OCI-LY3 (cell line): Measurements from ENCODE around the gene GRM3.

ENCODE experiments used
- H2AFZ ChIP-seq: fragments of 200-600, 300-600 bp; shearing (Covaris generic); 2 replicates; pipeline ENCODE4 v1.6.0; 2014; ENCODE audit warnings: antibody characterized with exemption, low read depth, low read length
- H3K27ac ChIP-seq: fragments of 200-600, 300-600 bp; sonication (generic); 2 replicates; pipeline ENCODE4 v1.5.1; 2014; ENCODE audit warnings: mild to moderate bottlenecking, low read length, moderate library complexity, mixed read lengths
- H3K27me3 ChIP-seq: fragments of 200-600, 300-600 bp; sonication (generic); 2 replicates; pipeline ENCODE4 v1.6.1; 2014; ENCODE audit warnings: low read depth, low read length, mixed read lengths
- H3K36me3 ChIP-seq: fragments of 200-600, 300-600 bp; sonication (generic); replicated peaks from 2 replicates; pipeline ENCODE3; 2014; ENCODE audit warnings: low read depth, low read length, mixed read lengths
- H3K4me1 ChIP-seq: fragments of 300-600, 200-600 bp; sonication (generic); 2 replicates; pipeline ENCODE4 v1.6.1; 2014; ENCODE audit warnings: low read length, mixed read lengths
- H3K4me2 ChIP-seq: fragments of 200-600, 300-600 bp; sonication (generic); 2 replicates; pipeline ENCODE4 v1.6.1; 2014; ENCODE audit warnings: low read length, mixed read lengths
- H3K4me3 ChIP-seq: fragments of 300-600, 200-600 bp; sonication (generic); 2 replicates; pipeline ENCODE4 v1.5.1; 2014; ENCODE audit warnings: antibody characterized with exemption, mild to moderate bottlenecking, low read length, moderate library complexity
- H3K79me2 ChIP-seq: fragments of 300-600, 200-600 bp; shearing (Covaris generic); 2 replicates; pipeline ENCODE4 v1.6.1; 2014; ENCODE audit warnings: mild to moderate bottlenecking, low read length, mixed read lengths
- H3K9ac ChIP-seq: fragments of 300-600, 200-600 bp; shearing (Covaris generic); 2 replicates; pipeline ENCODE4 v1.6.0; 2014; ENCODE audit warnings: mild to moderate bottlenecking, low read length, moderate library complexity
- H3K9me3 ChIP-seq: fragments of 200-600, 300-600 bp; shearing (Covaris generic); 2 replicates; pipeline ENCODE4 v1.6.1; 2014; ENCODE audit warnings: low read length, mixed read lengths; ENCODE audit not compliant: insufficient read depth
- H4K20me1 ChIP-seq: fragments of 200-600, 300-600 bp; sonication (generic); 2 replicates; pipeline ENCODE4 v1.6.1; 2016; ENCODE audit warnings: low read length, mixed read lengths; ENCODE audit not compliant: insufficient read depth
- CTCF ChIP-seq: fragments of 200-600, 300-600 bp; sonication (generic); IDR thresholded peaks from 2 replicates; pipeline ENCODE4 v1.5.1; 2014; ENCODE audit warnings: antibody characterized with exemption, low read length, low read depth
- EZH2phosphoT487 ChIP-seq: fragments of 200-600 bp; shearing (Covaris generic); IDR thresholded peaks from 2 replicates; pipeline ENCODE4 v1.6.1; 2018; ENCODE audit warnings: antibody characterized with exemption, mixed run types, low read depth

The GRM3 gene

DNA sequence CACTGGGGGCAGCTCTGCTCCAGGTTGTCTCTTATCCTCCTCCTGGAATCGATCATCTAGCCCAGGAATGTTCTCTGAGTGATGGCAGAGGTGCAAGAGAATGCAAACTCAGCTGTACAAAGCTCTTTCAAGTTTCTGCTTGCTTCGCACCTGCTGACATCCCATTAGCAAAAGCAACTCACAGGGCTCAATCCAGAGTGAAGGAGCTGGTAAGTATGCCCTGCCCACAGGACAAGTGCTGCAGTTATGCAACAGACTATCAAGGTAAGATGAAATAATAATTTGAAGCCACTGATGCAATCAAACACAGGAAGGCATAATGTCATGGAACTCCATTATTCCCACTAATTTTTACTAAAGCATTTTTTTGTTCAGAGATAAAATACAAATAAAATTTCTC is 122.2 kb downstream of the GRM3 start:
- Histone ChIP-seq H3K9me3 (no peaks in the 10 kb centered on the region), H3K36me3 (no peaks in the 10 kb centered on the region), H3K79me2 (no peaks in the 10 kb centered on the region), H3K4me3 (no peak overlapping the region), H3K4me1 (no peaks in the 10 kb centered on the region), H3K27ac (no peak overlapping the region), H3K9ac (no peak overlapping the region), H2AFZ (no peak overlapping the region), H3K27me3 (no peaks in the 10 kb centered on the region), H3K4me2 (no peak overlapping the region), H4K20me1 (no peaks in the 10 kb centered on the region)
- TF ChIP-seq CTCF: no peak
- TF ChIP-seq EZH2phosphoT487: no peak

DNA sequence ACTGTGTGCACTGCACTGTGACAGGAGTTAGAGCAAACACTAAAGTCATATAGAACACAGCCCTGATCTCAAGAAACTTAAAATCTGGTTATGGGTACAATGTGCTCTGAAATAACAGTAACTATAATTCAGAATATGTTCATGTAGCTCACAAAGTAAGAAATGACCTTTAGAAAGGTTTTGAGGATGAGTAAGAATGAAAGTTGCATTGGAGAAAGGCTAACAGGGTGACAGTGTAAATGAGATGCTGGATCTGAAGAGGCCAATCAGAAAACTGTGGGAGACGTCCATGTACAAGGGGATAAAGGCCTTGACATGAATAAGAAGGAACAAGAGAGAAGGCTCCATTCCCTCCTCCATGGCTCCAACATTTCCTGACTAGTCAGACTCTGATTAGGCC is 124.7 kb downstream of the GRM3 start:
- H3K27ac ChIP-seq: no peak overlapping the region
- no peak overlapping the region for H3K9ac ChIP-seq
- H3K4me2 ChIP-seq: no peak overlapping the region
- H4K20me1 ChIP-seq: no peaks in the 10 kb centered on the region
- H3K9me3 ChIP-seq: no peaks in the 10 kb centered on the region
- H3K36me3 ChIP-seq: no peaks in the 10 kb centered on the region
- no peak overlapping the region for H2AFZ ChIP-seq
- H3K4me1 ChIP-seq: no peaks in the 10 kb centered on the region
- H3K4me3 ChIP-seq: no peak overlapping the region
- no peaks in the 10 kb centered on the region for H3K79me2 ChIP-seq
- H3K27me3 ChIP-seq: no peaks in the 10 kb centered on the region
- TF ChIP-seq CTCF: no peak
- TF ChIP-seq EZH2phosphoT487: no peak

DNA sequence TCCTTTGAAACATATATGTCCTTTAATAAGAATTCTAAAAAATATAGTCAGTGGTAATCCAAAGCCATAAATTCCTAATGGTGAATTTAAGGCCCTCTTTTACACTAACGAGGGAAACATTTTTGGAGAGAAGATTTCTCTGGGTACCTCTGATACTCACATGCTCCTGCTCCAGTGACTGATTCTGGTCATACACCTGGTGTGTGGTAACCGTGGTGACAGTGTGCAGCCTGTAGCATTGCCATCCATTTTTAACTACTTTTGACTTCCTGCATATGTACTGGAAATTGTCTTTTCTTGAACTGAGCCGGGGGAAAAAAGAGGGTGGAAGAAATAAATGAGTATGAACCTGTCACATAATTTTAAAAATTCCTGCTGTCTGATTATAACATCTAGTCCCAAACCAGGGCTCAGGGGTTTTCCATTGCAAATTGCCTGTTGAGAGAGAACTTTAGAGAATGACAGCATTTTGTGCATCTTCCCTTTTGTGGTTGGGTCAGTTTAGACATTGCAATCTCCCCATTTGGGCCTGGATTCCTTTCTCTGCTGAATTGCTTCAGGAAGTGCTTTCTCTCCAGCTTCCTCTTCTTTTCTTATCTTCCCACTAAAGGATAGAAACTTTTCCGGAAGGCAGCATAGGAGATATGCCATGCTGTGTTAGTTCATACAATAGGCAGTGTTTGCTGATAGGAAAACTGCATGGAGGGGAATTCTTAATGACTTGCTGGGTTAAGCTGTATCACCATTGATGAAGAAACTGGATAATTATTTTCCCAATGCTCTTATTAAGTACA is 125.5 kb downstream of the GRM3 start:
- Histone ChIP-seq H3K27ac (no peak overlapping the region), H3K4me1 (no peaks in the 10 kb centered on the region), H3K36me3 (no peaks in the 10 kb centered on the region), H3K79me2 (no peaks in the 10 kb centered on the region), H4K20me1 (no peaks in the 10 kb centered on the region), H3K27me3 (no peaks in the 10 kb centered on the region), H2AFZ (no peak overlapping the region), H3K9me3 (no peaks in the 10 kb centered on the region), H3K9ac (no peak overlapping the region), H3K4me3 (no peak overlapping the region), H3K4me2 (no peak overlapping the region)
- no peak for TF ChIP-seq EZH2phosphoT487
- TF ChIP-seq CTCF: no peak

- Histone ChIP-seq H3K9me3 (no peaks in the 10 kb centered on the region), H3K4me1 (no peaks in the 10 kb centered on the region), H2AFZ (no peak overlapping the region), H4K20me1 (no peaks in the 10 kb centered on the region), H3K9ac (no peak overlapping the region), H3K27me3 (no peaks in the 10 kb centered on the region), H3K4me3 (no peak overlapping the region), H3K79me2 (no peaks in the 10 kb centered on the region), H3K4me2 (no peak overlapping the region), H3K36me3 (no peaks in the 10 kb centered on the region), H3K27ac (no peak overlapping the region)
- TF ChIP-seq CTCF (no peak), EZH2phosphoT487 (no peak)
Observed at GRCh38 chr7:86773309-86773708, 129.6 kb downstream of the GRM3 start.
